Measurements from ENCODE around the gene MLXIP.

DNA sequence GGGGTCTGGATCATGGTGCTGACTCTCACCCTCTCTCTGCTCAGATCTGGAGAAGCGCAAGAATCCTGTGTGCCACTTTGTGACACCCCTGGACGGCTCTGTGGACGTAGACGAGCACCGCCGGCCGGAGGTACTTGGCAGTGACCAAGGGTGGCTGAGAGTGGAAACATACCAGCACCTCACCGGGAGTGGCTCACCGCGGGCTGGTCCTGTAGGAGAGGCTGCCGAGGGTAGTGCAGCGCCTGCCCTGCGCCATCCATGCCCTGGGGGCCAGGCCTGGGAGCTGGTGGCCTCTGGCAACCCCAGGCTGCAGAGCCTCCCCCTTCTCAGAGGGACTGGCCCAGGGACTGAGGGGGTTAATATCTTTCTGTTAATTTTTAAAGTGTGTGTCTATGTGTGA is 49.3 kb downstream of the MLXIP start:
- TF ChIP-seq CTCF (IDR thresholded peaks at IDR 0.05; ENCODE audit: insufficient read depth, low read length, poor library complexity, severe bottlenecking) = no peak
- TF ChIP-seq EZH2phosphoT487 (conservative IDR thresholded peaks at IDR 0.05; ENCODE audit: low read length) = no peak
